ENCODE measurements around the gene VHLL. TPM values are rescaled to one million over a fixed set of nuclear protein-coding genes. Genes with fewer than 3 reads are reported as not detected.

VHLL gene
- total and polyA plus RNA-seq, 2 of the 13 experiments (the other 11 are each of a cell fraction or from before 2014, with no cell fraction given): 0.24 TPM; not detected in 1

GRCh38 chr1:156282479-156283222, 16.5 kb downstream of the VHLL start, which contains the start of gene SMG5 (continued):
- TF ChIP-seq ZNF18 (CRISPR knock-in tag; IDR thresholded peaks at IDR 0.05; ENCODE audit: insufficient replicate concordance) (peak; percentile 77), CREB3 (CRISPR knock-in tag; IDR thresholded peaks at IDR 0.05) (peak; percentile 71; the same call in 1 of the 2 replicates), ZBTB3 (CRISPR knock-in tag; IDR thresholded peaks at IDR 0.05; ENCODE audit: borderline replicate concordance, low read depth) (no peak), CHCHD3 (CRISPR knock-in tag; IDR thresholded peaks at IDR 0.05) (no peak), SRSF1 (optimal IDR thresholded peaks at IDR 0.05; ENCODE audit: low read depth, low read length) (peak; percentile 69), FOXC1 (CRISPR knock-in tag; IDR thresholded peaks at IDR 0.05; ENCODE audit: borderline replicate concordance) (peak; percentile 71; the same call in 1 of the 2 replicates), REPIN1 (CRISPR knock-in tag; IDR thresholded peaks at IDR 0.05; ENCODE audit: borderline replicate concordance, low read depth) (peak; percentile 77; the same call in 1 of the 2 replicates), POLR2AphosphoS2 (IDR thresholded peaks at IDR 0.05; ENCODE audit: low read depth, low read length) (no peak; the same call in 1 of the 2 replicates), TBL1XR1 (IDR thresholded peaks at IDR 0.05; ENCODE audit: borderline replicate concordance, low read length, partially characterized antibody) (peak; percentile 43), MTF1 (CRISPR knock-in tag; IDR thresholded peaks at IDR 0.05) (no peak), ZMYM2 (CRISPR knock-in tag; IDR thresholded peaks at IDR 0.05) (no peak), CTCF (CRISPR knock-in tag; IDR thresholded peaks at IDR 0.05) (no peak), MIXL1 (CRISPR knock-in tag; IDR thresholded peaks at IDR 0.05) (peak; percentile 87), LRRFIP1 (CRISPR knock-in tag; conservative IDR thresholded peaks at IDR 0.05) (no peak), WIZ (CRISPR knock-in tag; IDR thresholded peaks at IDR 0.05) (no peak; the same call in 1 of the 2 replicates), HOXA9 (CRISPR knock-in tag; IDR thresholded peaks at IDR 0.05; ENCODE audit: borderline replicate concordance) (no peak), BATF2 (CRISPR knock-in tag; IDR thresholded peaks at IDR 0.05) (no peak), ZGPAT (CRISPR knock-in tag; IDR thresholded peaks at IDR 0.05) (peak; percentile 95)
